ENCODE results near the gene RILPL1.

The RILPL1 gene

DNA sequence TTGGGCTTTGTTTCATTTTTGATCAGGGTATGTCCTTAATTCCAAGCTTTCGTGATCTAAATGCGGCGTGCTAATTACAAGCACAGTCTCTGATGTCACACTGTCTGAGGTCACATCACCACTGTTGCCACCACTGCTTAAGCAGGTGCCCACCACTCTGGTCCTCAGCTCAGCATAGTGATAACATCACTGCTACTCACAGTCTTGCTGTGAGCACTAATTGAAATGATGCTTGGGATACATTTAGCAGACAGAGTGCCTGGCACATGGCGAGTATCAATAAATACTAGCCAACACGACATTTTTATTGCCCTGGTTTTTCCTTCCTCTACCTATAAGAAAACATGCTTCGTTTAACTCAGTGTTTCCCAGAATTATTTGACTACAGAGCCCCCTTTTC, 104.9 kb downstream of the RILPL1 start:
- TF ChIP-seq TEAD4 (IDR thresholded peaks at IDR 0.05) (no peak), CEBPB (IDR thresholded peaks at IDR 0.05) (no peak), EP300 (IDR thresholded peaks at IDR 0.05; ENCODE audit: borderline replicate concordance) (no peak), ZBTB7A (IDR thresholded peaks at IDR 0.05; ENCODE audit: low read depth) (no peak), TAF1 (IDR thresholded peaks at IDR 0.05; ENCODE audit: low read depth) (no peak), YY1 (IDR thresholded peaks at IDR 0.05; ENCODE audit: low read depth) (no peak), CREB1 (IDR thresholded peaks at IDR 0.05; ENCODE audit: low read depth) (no peak), NFIC (IDR thresholded peaks at IDR 0.05) (no peak), EGR1 (IDR thresholded peaks at IDR 0.05) (no peak), TCF12 (IDR thresholded peaks at IDR 0.05; ENCODE audit: low read depth) (no peak), RAD21 (IDR thresholded peaks at IDR 0.05; ENCODE audit: low read depth) (no peak), FOXM1 (IDR thresholded peaks at IDR 0.05; ENCODE audit: borderline replicate concordance, low read depth) (no peak)
- TF ChIP-seq, protein P1, sequence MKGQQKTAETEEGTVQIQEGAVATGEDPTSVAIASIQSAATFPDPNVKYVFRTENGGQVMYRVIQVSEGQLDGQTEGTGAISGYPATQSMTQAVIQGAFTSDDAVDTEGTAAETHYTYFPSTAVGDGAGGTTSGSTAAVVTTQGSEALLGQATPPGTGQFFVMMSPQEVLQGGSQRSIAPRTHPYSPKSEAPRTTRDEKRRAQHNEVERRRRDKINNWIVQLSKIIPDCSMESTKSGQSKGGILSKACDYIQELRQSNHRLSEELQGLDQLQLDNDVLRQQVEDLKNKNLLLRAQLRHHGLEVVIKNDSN (IDR thresholded peaks at IDR 0.05) = no peak
- TF ChIP-seq, protein P2, sequence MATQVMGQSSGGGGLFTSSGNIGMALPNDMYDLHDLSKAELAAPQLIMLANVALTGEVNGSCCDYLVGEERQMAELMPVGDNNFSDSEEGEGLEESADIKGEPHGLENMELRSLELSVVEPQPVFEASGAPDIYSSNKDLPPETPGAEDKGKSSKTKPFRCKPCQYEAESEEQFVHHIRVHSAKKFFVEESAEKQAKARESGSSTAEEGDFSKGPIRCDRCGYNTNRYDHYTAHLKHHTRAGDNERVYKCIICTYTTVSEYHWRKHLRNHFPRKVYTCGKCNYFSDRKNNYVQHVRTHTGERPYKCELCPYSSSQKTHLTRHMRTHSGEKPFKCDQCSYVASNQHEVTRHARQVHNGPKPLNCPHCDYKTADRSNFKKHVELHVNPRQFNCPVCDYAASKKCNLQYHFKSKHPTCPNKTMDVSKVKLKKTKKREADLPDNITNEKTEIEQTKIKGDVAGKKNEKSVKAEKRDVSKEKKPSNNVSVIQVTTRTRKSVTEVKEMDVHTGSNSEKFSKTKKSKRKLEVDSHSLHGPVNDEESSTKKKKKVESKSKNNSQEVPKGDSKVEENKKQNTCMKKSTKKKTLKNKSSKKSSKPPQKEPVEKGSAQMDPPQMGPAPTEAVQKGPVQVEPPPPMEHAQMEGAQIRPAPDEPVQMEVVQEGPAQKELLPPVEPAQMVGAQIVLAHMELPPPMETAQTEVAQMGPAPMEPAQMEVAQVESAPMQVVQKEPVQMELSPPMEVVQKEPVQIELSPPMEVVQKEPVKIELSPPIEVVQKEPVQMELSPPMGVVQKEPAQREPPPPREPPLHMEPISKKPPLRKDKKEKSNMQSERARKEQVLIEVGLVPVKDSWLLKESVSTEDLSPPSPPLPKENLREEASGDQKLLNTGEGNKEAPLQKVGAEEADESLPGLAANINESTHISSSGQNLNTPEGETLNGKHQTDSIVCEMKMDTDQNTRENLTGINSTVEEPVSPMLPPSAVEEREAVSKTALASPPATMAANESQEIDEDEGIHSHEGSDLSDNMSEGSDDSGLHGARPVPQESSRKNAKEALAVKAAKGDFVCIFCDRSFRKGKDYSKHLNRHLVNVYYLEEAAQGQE (IDR thresholded peaks at IDR 0.05; ENCODE audit: low read depth) = no peak
- TF ChIP-seq, protein P3, sequence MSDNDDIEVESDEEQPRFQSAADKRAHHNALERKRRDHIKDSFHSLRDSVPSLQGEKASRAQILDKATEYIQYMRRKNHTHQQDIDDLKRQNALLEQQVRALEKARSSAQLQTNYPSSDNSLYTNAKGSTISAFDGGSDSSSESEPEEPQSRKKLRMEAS (IDR thresholded peaks at IDR 0.05) = no peak

DNA sequence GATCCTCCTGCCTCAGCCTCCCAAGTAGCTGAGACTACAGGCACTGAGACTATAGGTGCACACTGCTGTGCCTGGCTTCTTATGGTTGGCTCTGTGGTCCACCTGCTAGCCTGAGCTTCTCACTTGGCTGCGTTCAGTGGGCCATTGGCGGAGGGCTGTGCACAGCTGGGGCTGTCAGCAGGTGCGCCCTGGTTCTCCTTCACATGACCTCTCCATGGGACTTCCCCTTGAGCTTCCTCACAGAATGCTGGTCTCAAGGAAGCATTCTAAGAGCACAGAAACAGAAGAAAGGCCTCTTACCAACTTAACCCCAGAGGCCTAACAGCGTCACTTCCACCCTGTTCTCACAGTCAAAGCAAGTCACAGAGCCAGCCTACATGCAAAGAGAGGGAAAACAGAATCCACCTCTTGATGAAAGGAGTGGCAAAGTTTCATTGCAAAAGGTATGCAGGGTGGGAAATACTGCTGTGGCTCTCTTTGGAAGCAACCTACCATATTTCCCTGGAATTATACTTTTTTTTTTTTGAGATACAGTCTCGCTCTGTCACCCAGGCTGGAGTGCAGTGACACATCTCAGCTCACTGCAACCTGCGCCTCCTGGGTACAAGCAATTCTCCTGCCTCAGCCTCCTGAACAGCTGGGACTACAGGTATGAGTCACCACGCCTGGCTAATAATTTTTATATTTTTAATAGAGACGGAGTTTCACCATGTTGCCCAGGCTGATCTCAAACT, 106.3 kb downstream of the RILPL1 start:
- TF ChIP-seq, protein P3 (IDR thresholded peaks at IDR 0.05) = no peak
- TF ChIP-seq TCF12 (IDR thresholded peaks at IDR 0.05; ENCODE audit: low read depth) (no peak), RAD21 (IDR thresholded peaks at IDR 0.05; ENCODE audit: low read depth) (no peak), CREB1 (IDR thresholded peaks at IDR 0.05; ENCODE audit: low read depth) (no peak), CEBPB (IDR thresholded peaks at IDR 0.05) (no peak), YY1 (IDR thresholded peaks at IDR 0.05; ENCODE audit: low read depth) (no peak), NFIC (IDR thresholded peaks at IDR 0.05) (no peak), FOXM1 (IDR thresholded peaks at IDR 0.05; ENCODE audit: borderline replicate concordance, low read depth) (no peak), ZBTB7A (IDR thresholded peaks at IDR 0.05; ENCODE audit: low read depth) (no peak), TAF1 (IDR thresholded peaks at IDR 0.05; ENCODE audit: low read depth) (no peak)
- TF ChIP-seq, protein P1 (IDR thresholded peaks at IDR 0.05) = no peak
- TF ChIP-seq, protein P2 (IDR thresholded peaks at IDR 0.05; ENCODE audit: low read depth) = no peak

DNA sequence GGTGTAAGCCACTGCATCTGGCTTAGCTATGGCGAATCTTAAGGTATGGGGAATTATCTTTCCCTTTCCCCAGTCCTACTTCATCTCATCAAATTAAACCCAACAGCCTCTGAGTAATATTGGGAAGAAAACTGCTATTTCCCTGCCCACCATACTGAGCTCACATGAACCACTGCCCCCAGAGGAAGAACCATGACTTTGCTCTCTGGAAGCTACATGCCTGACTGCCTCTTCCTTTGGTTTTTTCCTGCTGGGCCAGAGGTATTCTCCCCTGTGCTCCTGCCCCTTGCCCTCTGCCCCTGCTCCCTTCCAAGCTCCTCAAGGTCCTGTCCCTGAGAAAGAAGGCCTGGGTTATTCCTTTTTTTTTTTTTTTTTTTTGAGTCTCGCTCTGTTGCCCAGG, 112.2 kb downstream of the RILPL1 start:
- TF ChIP-seq TEAD4 (IDR thresholded peaks at IDR 0.05) = no peak
- TF ChIP-seq YY1 (IDR thresholded peaks at IDR 0.05; ENCODE audit: low read depth) = no peak
- no peak for TF ChIP-seq RAD21 (IDR thresholded peaks at IDR 0.05; ENCODE audit: low read depth)
- no peak for TF ChIP-seq CEBPB (IDR thresholded peaks at IDR 0.05)
- TF ChIP-seq, protein P3 (IDR thresholded peaks at IDR 0.05) = no peak
- TF ChIP-seq EGR1 (IDR thresholded peaks at IDR 0.05) = no peak
- no peak for TF ChIP-seq TCF12 (IDR thresholded peaks at IDR 0.05; ENCODE audit: low read depth)
- no peak for TF ChIP-seq TAF1 (IDR thresholded peaks at IDR 0.05; ENCODE audit: low read depth)
- TF ChIP-seq EP300 (IDR thresholded peaks at IDR 0.05; ENCODE audit: borderline replicate concordance) = no peak
- no peak for TF ChIP-seq CREB1 (IDR thresholded peaks at IDR 0.05; ENCODE audit: low read depth)
- no peak for TF ChIP-seq FOXM1 (IDR thresholded peaks at IDR 0.05; ENCODE audit: borderline replicate concordance, low read depth)
- TF ChIP-seq NFIC (IDR thresholded peaks at IDR 0.05) = no peak
- TF ChIP-seq, protein P1 (IDR thresholded peaks at IDR 0.05) = no peak
- TF ChIP-seq ZBTB7A (IDR thresholded peaks at IDR 0.05; ENCODE audit: low read depth) = no peak
